HEK293 (cell line): ENCODE results near the gene RPN1.
"Not testable (repeated sequence)": the region's sequence is repeated elsewhere in the genome, so short reads cannot be mapped to it uniquely, and the experiment has no call there.

Experiments used
- CTCF ChIA-PET: fragments of 350-600 bp; formaldehyde crosslinking; extraction: SDS; loops from one replicate; lab custom pipeline; 2021; ENCODE audit warnings: antibody characterized with exemption; lab: Yijun Ruan, JAX
- POLR2A ChIA-PET: fragments of 300-600 bp; formaldehyde crosslinking; extraction: SDS; loops from one replicate; lab custom pipeline; 2020; ENCODE audit warnings: antibody characterized with exemption, inconsistent platforms; lab: Yijun Ruan, JAX
- H3K27ac ChIP-seq: fragments of 200-500 bp; sonication (Bioruptor generic); 2 replicates; pipeline ENCODE4 v1.5.1; 2014; ENCODE audit warnings: low read depth, low read length, control low read depth, inconsistent platforms; ENCODE audit errors: extremely low read depth
- H3K36me3 ChIP-seq, 2 experiments: fragments of 200-500 bp in 1 of 2; sonication (Bioruptor generic) in 1 of 2; 1 replicate in 1 of 2; 2 replicates in 1 of 2; pipeline ENCODE4 v1.5.1; 2014 to 2017; ENCODE audit warnings: inconsistent platforms in 2 of 2, low read length in 2 of 2; ENCODE audit not compliant: control insufficient read depth in 2 of 2, insufficient read depth in 1 of 2
- H3K4me1 ChIP-seq: fragments of 200-500 bp; sonication (Bioruptor generic); 2 replicates; pipeline ENCODE4 v1.5.1; 2014; ENCODE audit warnings: mild to moderate bottlenecking, low read length, inconsistent platforms; ENCODE audit not compliant: control insufficient read depth, insufficient read depth
- H3K4me3 ChIP-seq: 2 replicates; pipeline ENCODE4 v1.5.1; 2011; ENCODE audit warnings: low read depth, mild to moderate bottlenecking, control low read depth, low read length, moderate library complexity
- H3K9me3 ChIP-seq: fragments of 200-500 bp; sonication (Bioruptor generic); 2 replicates; pipeline ENCODE4 v1.5.1; 2014; ENCODE audit warnings: low read depth, low read length, inconsistent platforms; ENCODE audit not compliant: control insufficient read depth, insufficient read depth
- GLIS1 ChIP-seq: fragments of 450-650 bp; formaldehyde crosslinking; IDR thresholded peaks from 2 replicates; pipeline ENCODE4 v1.5.1; 2016; ENCODE audit warnings: missing biosample characterization, missing genetic modification characterization
- KLF1 ChIP-seq: fragments of 450-650 bp; formaldehyde crosslinking; IDR thresholded peaks from 2 replicates; pipeline ENCODE4 v1.5.1; 2016; ENCODE audit warnings: missing biosample characterization, missing genetic modification characterization
- PRDM1 ChIP-seq: fragments of 450-650 bp; formaldehyde crosslinking; IDR thresholded peaks from 2 replicates; pipeline ENCODE4; 2016; ENCODE audit warnings: missing biosample characterization, missing genetic modification characterization
- TSHZ1 ChIP-seq: fragments of 450-650 bp; formaldehyde crosslinking; IDR thresholded peaks from 2 replicates; pipeline ENCODE4 v1.5.1; 2016; ENCODE audit warnings: missing biosample characterization, missing genetic modification characterization, borderline replicate concordance
- ZBTB6 ChIP-seq: fragments of 450-650 bp; formaldehyde crosslinking; IDR thresholded peaks from 2 replicates; pipeline ENCODE4 v1.5.1; 2017; ENCODE audit warnings: missing biosample characterization, missing genetic modification characterization
- ZFHX2 ChIP-seq: fragments of 450-650 bp; formaldehyde crosslinking; conservative IDR thresholded peaks from 2 replicates; pipeline ENCODE4 v1.5.1; 2016; ENCODE audit warnings: missing biosample characterization, missing genetic modification characterization
- ZIC2 ChIP-seq: fragments of 450-650 bp; formaldehyde crosslinking; IDR thresholded peaks from 2 replicates; pipeline ENCODE4 v1.5.1; 2016; ENCODE audit warnings: missing biosample characterization, missing genetic modification characterization
- ZNF10 ChIP-seq: fragments of 450-650 bp; formaldehyde crosslinking; IDR thresholded peaks from 2 replicates; pipeline ENCODE4 v1.5.1; 2017; ENCODE audit warnings: missing biosample characterization, missing genetic modification characterization
- ZNF133 ChIP-seq: fragments of 450-650 bp; formaldehyde crosslinking; IDR thresholded peaks from 2 replicates; pipeline ENCODE4 v1.5.1; 2016; ENCODE audit warnings: missing biosample characterization, missing genetic modification characterization
- ZNF157 ChIP-seq: fragments of 450-650 bp; formaldehyde crosslinking; IDR thresholded peaks from 2 replicates; pipeline ENCODE4 v1.5.1; 2016; ENCODE audit warnings: missing biosample characterization, missing genetic modification characterization
- ZNF184 ChIP-seq: fragments of 450-650 bp; IDR thresholded peaks from 2 replicates; pipeline ENCODE4 v1.5.1; 2018; ENCODE audit warnings: missing biosample characterization, mild to moderate bottlenecking, missing genetic modification characterization
- ZNF221 ChIP-seq: fragments of 450-650 bp; formaldehyde crosslinking; IDR thresholded peaks from 2 replicates; pipeline ENCODE4 v1.5.1; 2017; ENCODE audit warnings: missing biosample characterization, missing genetic modification characterization, borderline replicate concordance
- ZNF24 ChIP-seq: fragments of 450-650 bp; formaldehyde crosslinking; IDR thresholded peaks from 2 replicates; pipeline ENCODE4 v1.5.1; 2016; ENCODE audit warnings: missing biosample characterization, missing genetic modification characterization
- ZNF280C ChIP-seq: fragments of 450-650 bp; formaldehyde crosslinking; IDR thresholded peaks from 2 replicates; pipeline ENCODE4 v1.5.1; 2016; ENCODE audit warnings: missing biosample characterization, missing genetic modification characterization
- ZNF292 ChIP-seq: fragments of 450-650 bp; formaldehyde crosslinking; IDR thresholded peaks from 2 replicates; pipeline ENCODE4 v1.5.1; 2016; ENCODE audit warnings: low read depth, missing biosample characterization, missing genetic modification characterization, borderline replicate concordance
- ZNF501 ChIP-seq: fragments of 450-650 bp; formaldehyde crosslinking; IDR thresholded peaks from 2 replicates; pipeline ENCODE4 v1.5.1; 2016; ENCODE audit warnings: missing biosample characterization, missing genetic modification characterization
- ZNF629 ChIP-seq: fragments of 450-650 bp; formaldehyde crosslinking; IDR thresholded peaks from 2 replicates; pipeline ENCODE4 v1.5.1; 2017; ENCODE audit warnings: missing biosample characterization, missing genetic modification characterization
- ZNF791 ChIP-seq: fragments of 450-650 bp; formaldehyde crosslinking; IDR thresholded peaks from 2 replicates; pipeline ENCODE4 v1.5.1; 2016; ENCODE audit warnings: missing biosample characterization, missing genetic modification characterization

The RPN1 gene

GRCh38 chr3:128591738-128592426, 58.7 kb downstream of the RPN1 start:
- H3K36me3 ChIP-seq = no peaks in the 10 kb centered on the region
- H3K27ac ChIP-seq = no peak overlapping the region
- no peak for TF ChIP-seq ZNF10 (tag by site-specific recombination)
- no peak for TF ChIP-seq ZNF184 (tag by site-specific recombination)
- TF ChIP-seq ZNF629 = no peak
- no peak for TF ChIP-seq ZNF791 (tag by site-specific recombination)
- TF ChIP-seq PRDM1 = no peak
- TF ChIP-seq, all 188 proteins: peak for 0
- Histone ChIP-seq H3K9me3 (no peaks in the 10 kb centered on the region), H3K4me1 (no peaks in the 10 kb centered on the region), H3K4me3 (no peak overlapping the region)
- ChIA-PET CTCF (interaction anchor here (0.7 to 0.8 kb wide), 2 partner anchors 15 to 20 kb away, joined by 3 read pairs; no protein-coding TSS in a partner anchor), POLR2A (no interaction called here)

- H3K4me1 ChIP-seq = no peaks in the 10 kb centered on the region
- TF ChIP-seq ZBTB6 (tag by site-specific recombination) (0 out of 2 replicates have a peak, but pooled peaks have one; percentile 31), ZNF292 (tag by site-specific recombination) (no peak), ZNF221 (tag by site-specific recombination) (no peak)
- no peaks in the 10 kb centered on the region for H3K9me3 ChIP-seq
- no peak overlapping the region for H3K4me3 ChIP-seq
- no peak overlapping the region for H3K27ac ChIP-seq
- ChIA-PET POLR2A (no interaction called here), CTCF (interaction anchor here (0.5 to 0.8 kb wide), 2 partner anchors 21 to 310 kb away, joined by 3 read pairs; no protein-coding TSS in a partner anchor)
- no peaks in the 10 kb centered on the region for H3K36me3 ChIP-seq
Measured at GRCh38 chr3:128590948-128591347, 59.7 kb downstream of the RPN1 start.

GRCh38 chr3:128589985-128590384, 60.6 kb downstream of the RPN1 start:
- POLR2A ChIA-PET, H3K9me3 ChIP-seq, H3K36me3 ChIP-seq, H3K27ac ChIP-seq, H3K4me3 ChIP-seq, H3K4me1 ChIP-seq: not testable (repeated sequence)
- CTCF ChIA-PET = interaction anchor here (1.1 to 1.3 kb wide), 2 partner anchors 17 to 18 kb away, joined by 4 read pairs; no protein-coding TSS in a partner anchor

- Histone ChIP-seq H3K4me1 (no peaks in the 10 kb centered on the region), H3K4me3 (no peak overlapping the region), H3K27ac (no peak overlapping the region), H3K36me3 (no peaks in the 10 kb centered on the region), H3K9me3 (no peaks in the 10 kb centered on the region)
- ChIA-PET CTCF (interaction anchor here (0.6 kb wide), 1 partner anchor 230 kb away, joined by 4 read pairs; no protein-coding TSS in a partner anchor), POLR2A (no interaction called here)
- TF ChIP-seq ZIC2 (tag by site-specific recombination) (peak; percentile 82), GLIS1 (tag by site-specific recombination) (peak; percentile 75), ZNF157 (no peak)
Measured at GRCh38 chr3:128588147-128588546, 62.5 kb downstream of the RPN1 start.

- no peaks in the 10 kb centered on the region for H3K36me3 ChIP-seq
- no peak overlapping the region for H3K27ac ChIP-seq
- POLR2A ChIA-PET = no interaction called here
- CTCF ChIA-PET = no interaction called here
- H3K9me3 ChIP-seq = no peaks in the 10 kb centered on the region
- H3K4me3 ChIP-seq = no peak overlapping the region
- H3K4me1 ChIP-seq = no peaks in the 10 kb centered on the region
- no peak for TF ChIP-seq ZNF280C (tag by site-specific recombination)
- no peak for TF ChIP-seq ZNF24
- no peak for TF ChIP-seq ZNF133 (tag by site-specific recombination)
- TF ChIP-seq ZNF501 (tag by site-specific recombination) = no peak
- TF ChIP-seq TSHZ1 (tag by site-specific recombination) = no peak
- TF ChIP-seq KLF1 = no peak
- TF ChIP-seq ZFHX2 (tag by site-specific recombination) = no peak
Measured at GRCh38 chr3:128587391-128587790, 63.2 kb downstream of the RPN1 start.
